HG02588 (cell line): Measurements from ENCODE around the gene RO60.

Experiments used
- ATAC-seq: cut with Tn5 transposase; IDR thresholded peaks from one replicate; pipeline ENCODE4 v1.9.1; 2021; ENCODE audit warnings: mild to moderate bottlenecking, moderate library complexity; ENCODE audit not compliant: unreplicated experiment

The RO60 gene

DNA sequence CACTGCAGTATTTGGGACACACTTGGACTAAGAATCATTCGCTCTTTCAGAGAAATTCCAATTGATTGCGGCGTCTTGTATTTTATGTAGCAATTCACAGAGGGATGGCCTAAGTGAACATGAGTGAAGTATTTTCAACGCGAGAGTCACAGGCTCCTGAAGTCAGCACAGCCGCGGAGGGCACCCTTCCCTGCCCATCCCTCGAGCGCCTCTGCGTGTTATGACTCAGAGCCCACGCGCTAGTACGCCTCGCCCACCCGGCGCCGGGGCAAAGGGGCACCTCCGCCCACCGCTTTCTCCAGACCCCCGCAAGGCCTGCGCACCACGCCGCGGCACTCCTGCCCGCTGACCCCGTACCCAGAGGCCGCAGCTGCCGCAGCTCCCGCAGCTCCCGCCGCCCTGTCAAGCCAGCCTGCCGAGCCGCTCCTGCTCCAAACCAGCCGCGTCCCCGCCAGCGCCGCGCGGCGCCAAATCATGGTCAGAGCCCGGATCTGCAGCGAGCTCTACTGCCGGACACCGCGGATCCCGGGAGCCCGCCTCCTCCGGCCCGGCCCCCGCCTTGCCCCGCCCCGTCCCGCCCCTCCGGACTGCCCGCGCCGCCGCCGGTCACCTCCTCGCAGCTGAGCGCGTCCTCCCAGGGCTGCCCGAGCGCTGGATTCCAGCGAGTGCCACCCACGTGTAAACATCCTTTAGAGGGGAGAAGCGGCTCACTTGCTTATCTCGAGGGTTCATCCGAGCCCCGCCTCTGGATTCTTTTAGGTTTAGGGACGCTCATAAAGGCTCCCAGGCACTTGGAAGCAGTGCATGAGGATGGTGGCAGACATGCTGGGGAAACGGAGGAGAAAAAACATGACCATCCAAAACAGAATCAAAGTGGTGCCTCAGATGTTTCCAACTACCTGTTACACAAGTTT, 45.8 kb downstream of the RO60 start, which contains the start of gene GLRX2:
TSS of gene GLRX2 (minus strand) at position 508 of the 914 bp plus-strand sequence. CDS start at position 476, 32 bp downstream.
- peak; percentile 93 for ATAC-seq

DNA sequence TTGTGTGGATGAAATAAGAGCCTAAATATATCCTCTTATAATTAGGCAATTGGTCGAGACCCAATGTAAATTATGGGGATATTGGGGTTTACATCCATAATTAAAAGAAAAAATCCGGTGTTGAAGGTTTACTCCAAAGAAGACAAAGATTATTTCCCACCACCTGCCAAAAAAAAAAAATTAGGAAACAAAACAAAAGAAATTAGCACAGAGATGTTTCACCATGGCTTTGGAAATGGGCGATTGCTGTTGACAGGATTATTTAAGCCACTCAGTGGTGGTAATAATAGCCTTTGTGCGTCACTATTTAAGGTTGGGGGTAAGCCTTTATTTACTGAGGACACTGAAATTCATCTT, 46.4 kb downstream of the RO60 start:
- ATAC-seq = no peak

DNA sequence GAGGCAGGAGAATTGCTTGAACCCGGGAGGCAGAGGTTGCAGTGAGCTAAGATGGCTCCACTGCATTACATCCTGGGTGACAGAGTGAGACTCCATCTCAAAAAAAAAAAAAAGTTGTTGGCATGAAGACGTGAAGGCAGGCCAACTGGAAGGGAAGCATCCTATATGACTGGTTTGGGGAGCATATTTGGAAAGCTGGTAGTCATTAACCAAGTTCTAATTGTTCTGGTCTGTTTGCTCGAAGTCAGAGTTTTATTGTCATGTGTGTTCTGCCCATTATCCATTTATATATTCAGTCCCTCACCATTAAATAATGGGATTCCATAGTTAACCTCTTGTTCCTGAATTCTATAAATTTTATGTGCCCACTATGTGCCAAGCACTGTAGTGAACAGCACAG, 49.1 kb downstream of the RO60 start:
- no peak for ATAC-seq
